Adrenal gland (tissue), 5 donors: ENCODE data around the gene CPB2.

Source experiments
- POLR2A ChIP-seq, 2 donors: fragments of 450-650 bp; IDR thresholded peaks; one replicate each; pipeline ENCODE4 v1.6.1; 2017; ENCODE audit warnings: antibody characterized with exemption in 2 of 2, mild to moderate bottlenecking in 2 of 2, moderate library complexity in 1 of 2
- TF ChIP-seq, protein P1 (sequence below), 6 experiments: fragments of 450-650 bp in 4 of 6; fragments of 200-600 bp in 2 of 6; sonication (generic) in 1 of 6; IDR thresholded peaks; 1 replicate in 5 of 6; 2 replicates in 1 of 6; pipeline versions ENCODE4 v1.5.1 to v1.8.0; 2016 to 2021; ENCODE audit warnings: antibody characterized with exemption in 6 of 6, mild to moderate bottlenecking in 2 of 6, moderate library complexity in 1 of 6
- donor health status: DM: no; HTN: no; CAD: no.

GRCh38 chr13:46100191-46100815 is 4.5 kb downstream of the CPB2 start:
- TF ChIP-seq POLR2A (IDR thresholded peaks at IDR 0.05), result no peak
- TF ChIP-seq, protein P1, sequence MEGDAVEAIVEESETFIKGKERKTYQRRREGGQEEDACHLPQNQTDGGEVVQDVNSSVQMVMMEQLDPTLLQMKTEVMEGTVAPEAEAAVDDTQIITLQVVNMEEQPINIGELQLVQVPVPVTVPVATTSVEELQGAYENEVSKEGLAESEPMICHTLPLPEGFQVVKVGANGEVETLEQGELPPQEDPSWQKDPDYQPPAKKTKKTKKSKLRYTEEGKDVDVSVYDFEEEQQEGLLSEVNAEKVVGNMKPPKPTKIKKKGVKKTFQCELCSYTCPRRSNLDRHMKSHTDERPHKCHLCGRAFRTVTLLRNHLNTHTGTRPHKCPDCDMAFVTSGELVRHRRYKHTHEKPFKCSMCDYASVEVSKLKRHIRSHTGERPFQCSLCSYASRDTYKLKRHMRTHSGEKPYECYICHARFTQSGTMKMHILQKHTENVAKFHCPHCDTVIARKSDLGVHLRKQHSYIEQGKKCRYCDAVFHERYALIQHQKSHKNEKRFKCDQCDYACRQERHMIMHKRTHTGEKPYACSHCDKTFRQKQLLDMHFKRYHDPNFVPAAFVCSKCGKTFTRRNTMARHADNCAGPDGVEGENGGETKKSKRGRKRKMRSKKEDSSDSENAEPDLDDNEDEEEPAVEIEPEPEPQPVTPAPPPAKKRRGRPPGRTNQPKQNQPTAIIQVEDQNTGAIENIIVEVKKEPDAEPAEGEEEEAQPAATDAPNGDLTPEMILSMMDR (IDR thresholded peaks at IDR 0.05), result no peak
